ENCODE data around the gene CLDN16.

DNA sequence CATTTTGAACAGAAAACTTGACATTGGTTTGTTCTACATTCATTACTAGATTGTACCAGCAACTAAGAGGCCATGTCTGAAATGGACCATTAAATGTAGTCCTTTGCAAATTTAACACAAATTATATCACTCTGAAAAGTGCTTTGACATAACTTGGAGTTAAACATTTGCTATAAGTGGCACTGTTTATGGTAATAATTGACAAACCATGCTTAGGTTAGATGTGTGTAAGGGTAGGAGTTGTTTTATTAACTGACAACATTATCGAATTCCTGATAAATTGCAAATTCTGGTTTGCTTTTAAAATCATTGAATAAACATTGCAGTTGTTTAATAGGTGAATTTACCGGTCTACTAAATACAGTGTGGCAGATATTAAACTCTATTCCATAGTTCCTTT lies 67.9 kb downstream of the CLDN16 start:
- TF ChIP-seq, protein P1, sequence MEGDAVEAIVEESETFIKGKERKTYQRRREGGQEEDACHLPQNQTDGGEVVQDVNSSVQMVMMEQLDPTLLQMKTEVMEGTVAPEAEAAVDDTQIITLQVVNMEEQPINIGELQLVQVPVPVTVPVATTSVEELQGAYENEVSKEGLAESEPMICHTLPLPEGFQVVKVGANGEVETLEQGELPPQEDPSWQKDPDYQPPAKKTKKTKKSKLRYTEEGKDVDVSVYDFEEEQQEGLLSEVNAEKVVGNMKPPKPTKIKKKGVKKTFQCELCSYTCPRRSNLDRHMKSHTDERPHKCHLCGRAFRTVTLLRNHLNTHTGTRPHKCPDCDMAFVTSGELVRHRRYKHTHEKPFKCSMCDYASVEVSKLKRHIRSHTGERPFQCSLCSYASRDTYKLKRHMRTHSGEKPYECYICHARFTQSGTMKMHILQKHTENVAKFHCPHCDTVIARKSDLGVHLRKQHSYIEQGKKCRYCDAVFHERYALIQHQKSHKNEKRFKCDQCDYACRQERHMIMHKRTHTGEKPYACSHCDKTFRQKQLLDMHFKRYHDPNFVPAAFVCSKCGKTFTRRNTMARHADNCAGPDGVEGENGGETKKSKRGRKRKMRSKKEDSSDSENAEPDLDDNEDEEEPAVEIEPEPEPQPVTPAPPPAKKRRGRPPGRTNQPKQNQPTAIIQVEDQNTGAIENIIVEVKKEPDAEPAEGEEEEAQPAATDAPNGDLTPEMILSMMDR (IDR thresholded peaks at IDR 0.05 in 2 of 3, conservative IDR thresholded peaks at IDR 0.05 in 1 of 3; ENCODE audit: insufficient read depth in 2 of 3, low read depth in 1 of 3, low read length in 3 of 3) = no peak
- no peak for TF ChIP-seq MAZ (CRISPR knock-in tag; conservative IDR thresholded peaks at IDR 0.05 in 1 of 2, IDR thresholded peaks at IDR 0.05 in 1 of 2)
